Aorta (tissue), 5 donors: Measurements from ENCODE around the gene TMEM37. TPM values are rescaled to one million over a fixed set of nuclear protein-coding genes. Genes with fewer than 3 reads are reported as not detected.

Experiments used
- ATAC-seq: fragments of 200-7000 bp; cut with Tn5 transposase; one replicate; pipeline ENCODE4 v1.9.1; 2022; ENCODE audit warnings: moderate library complexity; ENCODE audit not compliant: low FRiP score
- DNase-seq, 2 donors: peaks; one replicate each; pipeline ENCODE4 v3.0.0-alpha.2; 2020
- H3K27ac ChIP-seq, 2 donors: one replicate each; pipeline ENCODE4 v1.5.1; 2013; ENCODE audit warnings: low read length in 2 of 2, mild to moderate bottlenecking in 2 of 2, moderate library complexity in 2 of 2, control low read depth in 1 of 2, inconsistent platforms in 1 of 2, low read depth in 1 of 2
- H3K27me3 ChIP-seq, 2 donors: one replicate each; pipeline ENCODE4 v1.6.1; 2013; ENCODE audit warnings: control low read depth in 1 of 2, low read length in 1 of 2, mild to moderate bottlenecking in 1 of 2, moderate library complexity in 1 of 2; ENCODE audit not compliant: insufficient read depth in 2 of 2, control insufficient read depth in 1 of 2
- H3K36me3 ChIP-seq, 2 donors: one replicate each; pipeline ENCODE4 v1.6.1; 2013; ENCODE audit warnings: control low read depth in 1 of 2, low read length in 1 of 2, mild to moderate bottlenecking in 1 of 2; ENCODE audit not compliant: insufficient read depth in 2 of 2, control insufficient read depth in 1 of 2
- H3K4me1 ChIP-seq, 2 donors: one replicate each; pipeline ENCODE4 v1.6.1; 2013; ENCODE audit warnings: low read length in 2 of 2, control low read depth in 1 of 2, mild to moderate bottlenecking in 1 of 2, moderate library complexity in 1 of 2; ENCODE audit not compliant: insufficient read depth in 2 of 2, control insufficient read depth in 1 of 2
- H3K4me3 ChIP-seq, 2 donors: one replicate each; pipeline ENCODE4 v1.5.1; 2013; ENCODE audit warnings: low read length in 2 of 2, control low read depth in 1 of 2, mild to moderate bottlenecking in 1 of 2
- H3K9me3 ChIP-seq: one replicate; pipeline ENCODE4 v1.6.1; 2013; ENCODE audit warnings: mild to moderate bottlenecking, low read length; ENCODE audit not compliant: control insufficient read depth
- WGBS, 2 donors: extraction: QIAGEN DNeasy Blood & Tissue Kit; methylation state at CpG; one replicate each; pipeline ENCODE4 v1.1.7; 2013; 5-methylcytosine and 5-hydroxymethylcytosine counted together
- intact Hi-C, 2 donors: fragments of 100-400 bp; cut with DNase I; formaldehyde crosslinking; loops; one replicate each; pipeline versions ENCODE4 v1.14.2 to v1.15.0; 2022
- long read RNA-seq, 2 donors: library from polyadenylated mRNA; unstranded; transcript quantifications; one replicate each; pipeline ENCODE4 v2.0.0, GENCODE V29; 2020 to 2021
- polyA plus RNA-seq, 2 donors: library from polyadenylated mRNA; stranded (reverse); fragments of 200-250 nt; gene quantifications; one replicate each; pipeline ENCODE4 v1.2.3, GENCODE V29; 2013
- total RNA-seq, 2 donors: library from RNA; stranded (reverse); fragmentation: NEBNext Ultra II Directional; extraction: Animal tissue kit (Norgen Biotek cat#: 25700); gene quantifications; one replicate each; pipeline ENCODE4 v1.2.1, GENCODE V29; 2021
- donor health status: healthy with polysubstance abuse.
- donor health status: Bipolar disorder and iron deficiency.
- donor health status: DM: no; HTN: no; CAD: no.
- donor health status: DM: no; HTN: no; CAD: no.
- donor health status: DM: yes; HTN: yes; CAD: no.

The TMEM37 gene, protein sequence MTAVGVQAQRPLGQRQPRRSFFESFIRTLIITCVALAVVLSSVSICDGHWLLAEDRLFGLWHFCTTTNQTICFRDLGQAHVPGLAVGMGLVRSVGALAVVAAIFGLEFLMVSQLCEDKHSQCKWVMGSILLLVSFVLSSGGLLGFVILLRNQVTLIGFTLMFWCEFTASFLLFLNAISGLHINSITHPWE
- total RNA-seq (10 to 100 TPM in 1 of 2 donors, 1 to 10 TPM in 1; 5.2 to 11.0 TPM), polyA plus RNA-seq (10 to 100 TPM in 1 of 2 donors, 1 to 10 TPM in 1; 1.2 to 19.8 TPM)
- long read RNA-seq, donor 1, transcript TMEM37-201 (2 exons, 1,688 nt): major isoform, 20 of 22 reads
- long read RNA-seq, donor 1, partial matches to known transcripts: 0 of 22 reads
- long read RNA-seq, donor 1, other reads (novel, unspliced or antisense): 2 of 22 reads
- long read RNA-seq, donor 2, partial matches to known transcripts: 0 of 5 reads
- long read RNA-seq, donor 2, other reads (novel, unspliced or antisense): 2 of 5 reads

GRCh38 chr2:119431155-119431975 is at the start of gene TMEM37:
TMEM37 (plus strand) TSS chr2:119431854; CDS start chr2:119431904, 50 bp downstream.
- ATAC-seq (peak; percentile 79), DNase-seq (peak; percentile 82 to 91)
- H3K27me3 ChIP-seq: no peaks in the 10 kb centered on the region
- no peaks in the 10 kb centered on the region for H3K4me1 ChIP-seq
- intact Hi-C loops: loop anchor here in 1 of 2 donors (2.0 kb wide), 1 partner anchor 37 kb away; no protein-coding TSS in a partner anchor
- no peak within 1 kb of the TSS for H3K27ac ChIP-seq
- no peaks in the 10 kb centered on the region for H3K9me3 ChIP-seq
- WGBS, 2 donors: 5 to 6% methylated on average over 62 to 72 of the region's 72 CpGs
- H3K4me3 ChIP-seq: peak within 1 kb of the TSS; percentile 50 to 54
- H3K36me3 ChIP-seq: no peaks in the 10 kb centered on the region

DNA sequence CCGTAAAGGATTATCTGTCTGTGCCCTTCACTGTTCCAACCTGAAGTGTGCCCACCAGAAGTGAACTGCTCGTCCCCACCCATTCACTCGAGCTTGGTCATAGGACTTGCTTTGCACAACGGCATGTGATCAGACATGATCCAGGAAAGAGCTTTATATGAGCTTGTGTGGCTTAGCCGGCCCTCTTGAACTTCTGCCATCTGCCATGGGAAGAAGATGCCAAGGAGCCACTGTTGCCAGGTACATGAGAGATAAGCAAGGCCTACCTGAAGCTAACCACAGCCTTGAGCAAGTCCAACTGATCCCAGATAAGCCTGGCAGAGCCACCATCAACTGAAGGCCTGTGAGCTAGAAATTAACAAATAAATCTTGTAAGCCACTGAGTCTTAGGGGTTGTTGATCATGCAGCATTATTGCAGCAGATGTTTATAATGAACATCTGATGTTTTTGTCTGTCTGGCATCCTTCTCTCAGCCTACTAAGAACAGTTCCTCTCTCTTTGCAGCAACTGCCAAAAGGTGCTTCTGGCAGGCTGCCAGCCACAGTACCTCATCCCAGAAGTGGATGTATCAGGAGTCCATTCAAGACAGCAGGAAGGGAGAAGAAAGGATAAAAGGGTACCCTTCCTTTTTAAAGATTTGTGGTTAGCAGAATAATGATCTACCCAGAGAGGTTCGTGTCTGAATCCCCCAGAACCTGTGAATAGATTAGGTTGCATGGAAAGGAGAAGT is 48.1 kb upstream of the TMEM37 start:
- H3K4me3 ChIP-seq: no peak overlapping the region
- no peaks in the 10 kb centered on the region for H3K4me1 ChIP-seq
- no peaks in the 10 kb centered on the region for H3K36me3 ChIP-seq
- peaks cover 2% of the 10 kb centered on the region for H3K9me3 ChIP-seq
- 86 to 88% methylated on average over 6 of the region's 6 CpGs for WGBS, 2 donors
- DNase-seq: no peak
- intact Hi-C loops: no loop called here
- no peaks in the 10 kb centered on the region for H3K27me3 ChIP-seq
- H3K27ac ChIP-seq: no peak overlapping the region
- no peak for ATAC-seq

GRCh38 chr2:119384971-119385370 is 46.7 kb upstream of the TMEM37 start:
- H3K27me3 ChIP-seq: no peaks in the 10 kb centered on the region
- DNase-seq (no peak), ATAC-seq (no peak)
- H3K9me3 ChIP-seq: peaks cover 2% of the 10 kb centered on the region
- no peaks in the 10 kb centered on the region for H3K36me3 ChIP-seq
- no peak overlapping the region for H3K4me3 ChIP-seq
- no peaks in the 10 kb centered on the region for H3K4me1 ChIP-seq
- no peak overlapping the region for H3K27ac ChIP-seq
- 83 to 86% methylated on average over 4 of the region's 4 CpGs for WGBS, 2 donors
- intact Hi-C loops: no loop called here

DNA sequence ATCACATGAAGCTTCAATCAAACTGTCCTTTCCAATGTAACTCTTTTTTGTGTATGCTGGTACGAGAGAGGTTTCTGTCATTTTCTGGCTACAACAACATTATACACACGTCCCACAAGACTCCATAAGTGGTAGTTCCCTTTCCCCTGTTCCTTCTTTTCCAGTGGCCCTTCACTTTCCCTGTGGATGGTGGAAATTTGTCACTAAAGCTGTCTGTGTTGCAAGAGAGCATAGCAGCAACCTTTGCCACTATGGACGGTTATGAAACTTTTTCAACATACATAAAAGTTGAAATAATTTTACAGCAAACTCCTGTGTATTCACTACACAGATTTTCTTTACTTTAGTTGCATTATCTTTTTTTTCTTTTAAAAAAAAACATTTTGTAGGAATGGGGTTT is 46.2 kb upstream of the TMEM37 start:
- Histone ChIP-seq H3K27me3 (no peaks in the 10 kb centered on the region), H3K27ac (no peak overlapping the region), H3K4me3 (no peak overlapping the region), H3K36me3 (no peaks in the 10 kb centered on the region), H3K9me3 (peaks cover 2% of the 10 kb centered on the region), H3K4me1 (no peaks in the 10 kb centered on the region)
- intact Hi-C loops: no loop called here
- ATAC-seq (no peak), DNase-seq (no peak)
- 62 to 77% methylated on average over 3 of the region's 3 CpGs for WGBS, 2 donors

GRCh38 chr2:119387381-119388129 is 44.1 kb upstream of the TMEM37 start:
- WGBS, 2 donors: 34 to 50% methylated on average over 9 of the region's 9 CpGs
- intact Hi-C loops: no loop called here
- H3K36me3 ChIP-seq: no peaks in the 10 kb centered on the region
- peaks cover 2% of the 10 kb centered on the region for H3K9me3 ChIP-seq
- H3K4me3 ChIP-seq: no peak overlapping the region
- ATAC-seq (peak; percentile 70), DNase-seq (peak; percentile 79 to 88)
- no peaks in the 10 kb centered on the region for H3K4me1 ChIP-seq
- H3K27me3 ChIP-seq: no peaks in the 10 kb centered on the region
- no peak overlapping the region for H3K27ac ChIP-seq

- intact Hi-C loops: no loop called here
- Histone ChIP-seq H3K27me3 (no peaks in the 10 kb centered on the region), H3K36me3 (no peaks in the 10 kb centered on the region), H3K4me3 (no peak overlapping the region), H3K4me1 (no peaks in the 10 kb centered on the region), H3K9me3 (peaks cover 2% of the 10 kb centered on the region), H3K27ac (no peak overlapping the region)
- DNase-seq: peak in 1 of 2 donors; percentile 68
- peak; percentile 64 for ATAC-seq
- WGBS, 2 donors: 29 to 30% methylated on average over 5 of the region's 5 CpGs
Observed at GRCh38 chr2:119389615-119390306, 41.9 kb upstream of the TMEM37 start.

GRCh38 chr2:119393971-119394748 is 37.5 kb upstream of the TMEM37 start:
- intact Hi-C loops: no loop called here
- Histone ChIP-seq H3K27ac (no peak overlapping the region), H3K27me3 (no peaks in the 10 kb centered on the region), H3K4me1 (no peaks in the 10 kb centered on the region), H3K36me3 (no peaks in the 10 kb centered on the region), H3K4me3 (no peak overlapping the region), H3K9me3 (no peaks in the 10 kb centered on the region)
- WGBS, 2 donors: 83 to 94% methylated on average over 3 of the region's 3 CpGs
- no peak for ATAC-seq
- no peak for DNase-seq
